ENCODE measurements around the gene LIPK. TPM values are rescaled to one million over a fixed set of nuclear protein-coding genes. Genes with fewer than 3 reads are reported as not detected.

LIPK gene
- total and polyA plus RNA-seq, 2 of the 13 experiments (the other 11 are each of a cell fraction or from before 2014, with no cell fraction given) = not detected

GRCh38 chr10:88702848-88703597, 3.0 kb upstream of the LIPK start (continued):
- peak; percentile 74 for TF ChIP-seq ARID5B (CRISPR knock-in tag; IDR thresholded peaks at IDR 0.05)
- TF ChIP-seq MAF1 (CRISPR knock-in tag; IDR thresholded peaks at IDR 0.05; ENCODE audit: borderline replicate concordance) = no peak
- no peak for TF ChIP-seq PBX2 (CRISPR knock-in tag; IDR thresholded peaks at IDR 0.05)
- peak; percentile 92 for TF ChIP-seq FOSL2 (CRISPR knock-in tag; IDR thresholded peaks at IDR 0.05)
- no peak for TF ChIP-seq ZBTB14 (CRISPR knock-in tag; IDR thresholded peaks at IDR 0.05)

Measured in HepG2 (cell line).